SH-SY5Y (cell line): ENCODE results near the gene SEMA3A.

Experiments
- GATA2 ChIP-seq: IDR thresholded peaks from 2 replicates; pipeline ENCODE4 v1.6.1; 2011; ENCODE audit warnings: mild to moderate bottlenecking, low read depth, low read length
- GATA3 ChIP-seq: IDR thresholded peaks from 2 replicates; pipeline ENCODE4 v1.6.1; 2011; ENCODE audit warnings: low read depth, mild to moderate bottlenecking, low read length, moderate library complexity

DNA sequence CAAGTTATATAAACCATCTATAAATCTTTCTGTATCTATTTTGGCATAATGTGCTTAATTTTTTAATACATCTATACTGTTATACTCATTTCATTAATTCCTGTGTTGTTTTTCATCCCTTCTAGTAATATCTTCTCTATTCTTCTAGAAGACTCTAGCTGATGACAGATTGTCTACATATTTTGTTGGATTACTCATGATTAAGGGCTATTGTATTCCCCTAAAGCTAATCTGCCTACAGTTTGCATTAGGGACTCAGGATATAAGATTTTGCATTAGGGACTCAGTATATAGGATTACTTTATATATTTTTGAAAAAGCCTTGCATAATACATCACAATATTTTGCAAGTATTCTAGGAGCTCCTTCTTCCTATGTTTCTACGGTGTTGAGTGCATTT is 8.3 kb upstream of the SEMA3A start:
- TF ChIP-seq GATA2, result no peak
- no peak for TF ChIP-seq GATA3
